ENCODE results near the gene SEC14L5.
"Not testable (repeated sequence)": the region's sequence is repeated elsewhere in the genome, so short reads cannot be mapped to it uniquely, and the experiment has no call there.

Gene SEC14L5

GRCh38 chr16:4949986-4950385 is 8.1 kb upstream of the SEC14L5 start:
- DNase-seq (ENCODE audit: low read depth in 2 of 2), result no peak

- DNase-seq (ENCODE audit: low read depth in 2 of 2), result not testable (repeated sequence)
Observed at GRCh38 chr16:4951583-4951982, 6.5 kb upstream of the SEC14L5 start.

- no peak for DNase-seq (ENCODE audit: low read depth in 2 of 2)
Observed at GRCh38 chr16:4954714-4955113, 3.4 kb upstream of the SEC14L5 start.

GRCh38 chr16:4957420-4957719 is 760 bp upstream of the SEC14L5 start:
- DNase-seq (ENCODE audit: low read depth in 2 of 2), result no peak

GRCh38 chr16:4958510-4959438 is 644 bp downstream of the SEC14L5 start:
- no peak for DNase-seq (ENCODE audit: low read depth in 2 of 2)

DNA sequence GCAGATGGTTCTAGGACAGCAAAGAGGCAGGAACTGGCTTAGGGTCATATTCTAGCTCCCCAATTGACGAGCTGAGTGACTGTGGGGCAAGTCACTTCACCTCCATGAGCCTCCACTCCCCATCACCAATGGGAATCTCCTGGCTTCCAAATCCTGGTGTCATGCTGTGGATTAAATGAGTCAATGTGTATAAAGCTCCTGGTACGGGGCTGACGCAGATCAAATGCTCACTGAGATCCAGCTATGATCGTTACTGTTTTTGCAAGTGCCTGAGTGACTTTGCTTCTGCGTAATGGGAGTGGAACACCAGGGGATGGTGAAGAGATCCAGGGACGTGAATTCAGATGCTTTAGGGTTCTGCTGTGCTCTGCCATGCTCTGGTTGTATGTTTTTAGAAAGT is 2.4 kb downstream of the SEC14L5 start:
- DNase-seq (ENCODE audit: low read depth in 2 of 2), result no peak

GRCh38 chr16:4962716-4963115 is 4.6 kb downstream of the SEC14L5 start:
- no peak for DNase-seq (ENCODE audit: low read depth in 2 of 2)

- not testable (repeated sequence) for DNase-seq (ENCODE audit: low read depth in 2 of 2)
Observed at GRCh38 chr16:4963527-4963926, 5.4 kb downstream of the SEC14L5 start.

- DNase-seq (ENCODE audit: low read depth in 2 of 2), result no peak
Observed at GRCh38 chr16:4966736-4967453, 8.8 kb downstream of the SEC14L5 start.

DNA sequence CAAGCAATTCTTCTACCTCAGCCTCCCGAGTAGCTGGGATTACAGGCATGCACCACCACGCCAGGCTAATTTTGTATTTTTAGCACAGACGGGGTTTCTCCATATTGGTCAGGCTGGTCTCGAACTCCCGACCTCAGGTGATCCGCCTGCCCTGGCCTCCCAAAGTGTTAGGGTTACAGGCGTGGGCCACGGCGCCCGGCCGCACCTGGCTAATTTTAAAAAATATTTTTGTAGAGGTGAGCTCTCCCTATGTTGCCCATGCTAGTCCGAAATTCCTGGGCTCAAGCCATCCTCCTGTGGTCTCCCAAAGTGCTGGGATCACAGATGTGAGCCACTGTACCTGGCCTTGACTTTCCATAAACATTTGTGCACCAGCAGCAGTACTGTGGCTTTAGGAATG is 10.1 kb downstream of the SEC14L5 start:
- not testable (repeated sequence) for DNase-seq (ENCODE audit: low read depth in 2 of 2)

- DNase-seq (ENCODE audit: low read depth in 2 of 2), result no peak
Observed at GRCh38 chr16:4968879-4969483, 10.9 kb downstream of the SEC14L5 start.

- DNase-seq (ENCODE audit: low read depth in 2 of 2), result no peak
Observed at GRCh38 chr16:4970010-4970409, 11.9 kb downstream of the SEC14L5 start.

DNA sequence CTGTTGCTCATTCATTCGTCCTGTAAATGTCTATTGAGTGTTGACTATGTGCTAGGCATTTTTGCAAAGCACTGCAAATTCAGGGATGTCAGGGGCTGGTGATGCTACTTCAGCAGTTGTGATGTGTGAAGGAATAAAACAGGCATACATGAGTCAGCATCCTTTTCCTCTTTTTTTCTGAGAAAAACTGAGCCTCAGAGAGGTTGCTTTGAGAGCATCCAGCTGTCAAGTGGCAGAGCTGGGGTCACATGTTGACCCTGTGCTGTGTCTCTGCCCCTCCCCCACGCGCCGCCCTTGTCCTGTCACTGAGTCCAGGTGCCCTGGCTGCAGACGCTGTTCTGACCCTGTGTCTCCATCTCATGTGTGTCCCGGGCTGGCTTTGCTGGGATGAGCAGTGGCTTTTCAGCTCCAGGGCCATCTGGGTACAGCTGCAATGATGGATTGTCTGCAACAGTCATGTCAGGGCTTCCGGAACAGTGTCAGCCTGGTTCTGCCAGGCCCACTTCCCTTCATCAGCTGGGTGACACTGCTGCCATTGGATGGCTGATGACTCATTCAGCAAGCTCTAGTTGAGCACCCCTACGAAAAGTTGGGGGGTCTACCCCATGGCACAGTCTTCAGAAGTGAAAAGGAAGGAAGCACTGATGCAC is 14.9 kb downstream of the SEC14L5 start:
- DNase-seq (ENCODE audit: low read depth in 2 of 2), result no peak

GRCh38 chr16:4976079-4976478 is 17.9 kb downstream of the SEC14L5 start:
- DNase-seq (ENCODE audit: low read depth in 2 of 2), result no peak

GRCh38 chr16:4976611-4977145 is 18.5 kb downstream of the SEC14L5 start:
- no peak for DNase-seq (ENCODE audit: low read depth in 2 of 2)

GRCh38 chr16:4979164-4979563 is 21.0 kb downstream of the SEC14L5 start:
- no peak for DNase-seq (ENCODE audit: low read depth in 2 of 2)

DNA sequence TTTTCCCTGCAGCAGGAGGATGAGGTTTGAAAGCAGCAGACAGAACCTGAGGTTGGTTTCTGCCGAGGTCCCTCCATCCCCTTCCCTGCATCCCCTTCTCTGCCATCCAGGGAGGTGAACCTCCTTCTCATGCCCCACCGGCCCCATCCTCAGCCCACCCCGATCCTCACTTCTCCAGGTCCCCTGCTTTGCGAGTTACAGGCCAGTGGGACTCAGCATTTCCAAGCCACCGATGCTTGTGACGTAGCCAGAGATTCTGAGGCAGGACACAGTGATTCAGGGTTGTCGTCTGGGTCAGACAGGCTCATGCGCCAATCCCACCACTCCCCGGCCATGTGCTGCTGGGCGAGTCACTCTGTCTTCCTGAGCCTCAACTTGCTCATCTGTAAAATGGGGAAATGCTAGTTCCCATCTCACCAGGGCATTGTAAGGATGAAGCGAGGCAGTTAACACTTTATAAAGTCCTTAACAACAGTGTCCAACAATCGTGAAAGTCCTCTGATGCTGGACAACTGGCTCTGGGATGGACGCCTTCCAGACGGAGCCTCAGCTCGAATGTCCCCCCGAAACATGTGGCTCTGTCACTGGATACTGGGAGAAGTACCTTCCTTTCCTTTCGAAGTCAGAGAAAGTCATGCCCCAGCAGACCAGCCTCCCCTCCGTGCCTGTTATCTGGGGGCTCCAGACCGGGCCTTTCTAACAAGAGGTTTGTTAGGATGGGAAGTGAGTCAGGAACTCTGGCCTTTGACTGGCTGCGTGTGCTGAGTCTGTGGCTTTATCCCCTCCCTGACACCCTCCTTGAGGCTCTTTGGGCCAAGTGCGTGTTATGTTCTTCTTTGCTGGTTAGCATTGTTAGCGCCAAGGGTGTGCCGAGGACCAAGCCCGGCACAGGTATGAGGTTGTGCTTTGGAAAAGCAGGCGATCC is 21.9 kb downstream of the SEC14L5 start:
- no peak for DNase-seq (ENCODE audit: low read depth in 2 of 2)

- DNase-seq (ENCODE audit: low read depth in 2 of 2), result no peak
Observed at GRCh38 chr16:4980691-4981090, 22.6 kb downstream of the SEC14L5 start.

DNA sequence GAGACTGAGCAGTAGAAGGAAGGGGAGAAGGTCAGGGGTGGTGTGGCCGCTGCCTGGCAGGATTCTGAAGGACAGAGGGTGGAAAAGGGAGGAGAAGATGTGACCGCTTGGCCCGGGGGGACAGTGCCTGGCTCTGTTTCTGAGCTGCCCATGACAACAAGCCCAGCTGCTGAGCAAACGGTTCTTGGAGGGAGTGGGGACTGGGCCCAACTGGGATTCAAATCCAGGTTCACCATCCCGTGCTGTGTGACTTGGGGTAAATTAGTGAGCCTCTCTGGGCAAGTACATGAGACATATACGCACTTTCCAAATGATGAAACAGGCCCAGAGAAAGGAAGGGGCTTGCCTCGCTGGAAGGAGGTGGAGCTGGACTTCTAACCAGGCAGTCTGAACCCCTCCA is 23.3 kb downstream of the SEC14L5 start:
- no peak for DNase-seq (ENCODE audit: low read depth in 2 of 2)

- no peak for DNase-seq (ENCODE audit: low read depth in 2 of 2)
Observed at GRCh38 chr16:4982056-4982867, 24.1 kb downstream of the SEC14L5 start.

All from stimulated activated CD8-positive, alpha-beta memory T cell treated with anti-CD3 and anti-CD28 coated beads, Interleukin-15, amount 100 ng/mL, for 48 hours (primary cell).